HG02623 (cell line): ENCODE results near the gene RASSF9.

Experiments used
- ATAC-seq: cut with Tn5 transposase; IDR thresholded peaks from one replicate; pipeline ENCODE4 v1.9.1; 2021; ENCODE audit warnings: moderate library complexity; ENCODE audit not compliant: unreplicated experiment

The RASSF9 gene

GRCh38 chr12:85821759-85822158 is 14.4 kb downstream of the RASSF9 start:
- no peak for ATAC-seq

- ATAC-seq, result no peak
These were observed 15.0 kb downstream of the RASSF9 start for GRCh38 chr12:85821206-85821605.

- no peak for ATAC-seq
These were observed 16.1 kb downstream of the RASSF9 start for GRCh38 chr12:85820101-85820500.

- ATAC-seq, result no peak
These were observed 21.5 kb downstream of the RASSF9 start for GRCh38 chr12:85814741-85815140.

DNA sequence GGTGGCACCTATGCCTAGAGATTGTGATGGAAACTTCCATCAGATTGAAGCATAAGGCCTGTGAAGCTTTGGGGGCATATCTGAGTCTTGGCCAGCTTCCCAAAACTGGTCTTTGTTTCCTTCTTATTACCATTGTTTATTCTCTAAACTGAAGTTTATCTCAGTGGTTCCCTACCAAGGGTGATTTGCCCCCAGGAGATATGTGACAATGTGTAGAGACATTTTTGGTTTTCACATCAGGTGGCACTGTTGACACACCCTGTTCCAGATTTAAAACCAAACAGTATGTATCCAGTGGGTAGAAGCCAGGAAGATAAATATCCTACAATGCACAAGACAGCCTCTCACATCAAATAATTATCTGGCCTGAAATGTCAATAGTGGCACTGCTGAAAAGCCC is 22.1 kb downstream of the RASSF9 start:
- ATAC-seq, result no peak

- ATAC-seq, result no peak
These were observed 26.7 kb downstream of the RASSF9 start for GRCh38 chr12:85809500-85809899.

- ATAC-seq, result no peak
These were observed 28.5 kb downstream of the RASSF9 start for GRCh38 chr12:85807730-85808129.

DNA sequence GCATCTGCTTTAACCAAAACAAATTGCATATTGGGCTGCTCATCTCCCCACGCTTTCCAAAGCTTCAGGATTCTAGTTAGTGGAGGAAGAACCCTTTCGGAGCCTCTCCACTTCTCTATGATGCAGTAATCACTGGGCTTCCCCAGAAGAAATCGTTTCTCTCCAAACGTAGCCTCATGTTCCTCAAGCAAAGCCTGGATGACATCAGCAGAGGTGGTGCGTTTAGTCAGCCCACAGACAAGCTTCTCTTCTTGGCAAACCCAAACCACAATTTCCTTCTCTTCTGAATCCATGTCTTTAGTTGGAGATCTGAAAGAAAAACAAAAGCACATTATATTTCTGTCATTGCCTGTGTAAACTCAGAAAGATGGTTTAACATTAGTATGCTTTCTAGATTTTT is 30.6 kb downstream of the RASSF9 start:
- no peak for ATAC-seq

- ATAC-seq, result no peak
These were observed 31.5 kb downstream of the RASSF9 start for GRCh38 chr12:85804663-85805062.

DNA sequence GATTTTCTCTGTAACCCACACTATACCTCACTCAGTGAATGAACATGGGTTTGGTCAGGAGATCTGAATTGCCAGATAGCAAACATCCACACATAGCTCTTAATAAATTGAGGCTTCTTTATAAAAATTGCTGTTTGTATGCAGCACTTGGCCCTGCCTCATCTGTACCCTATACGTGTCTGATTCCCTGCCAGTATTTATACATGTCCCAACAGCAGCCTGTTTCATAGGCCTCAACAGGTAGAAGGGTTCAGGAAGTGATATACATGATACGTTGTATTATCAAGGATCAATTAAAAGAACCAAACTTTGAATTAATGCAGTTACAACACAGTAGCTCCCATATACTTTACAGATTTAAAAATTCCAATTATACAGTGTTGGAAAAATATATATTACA is 32.3 kb downstream of the RASSF9 start:
- no peak for ATAC-seq

GRCh38 chr12:85803231-85803630 is 33.0 kb downstream of the RASSF9 start:
- ATAC-seq, result no peak

GRCh38 chr12:85798122-85798521 is 38.1 kb downstream of the RASSF9 start:
- ATAC-seq, result no peak

GRCh38 chr12:85796001-85796400 is 40.2 kb downstream of the RASSF9 start:
- ATAC-seq, result no peak

DNA sequence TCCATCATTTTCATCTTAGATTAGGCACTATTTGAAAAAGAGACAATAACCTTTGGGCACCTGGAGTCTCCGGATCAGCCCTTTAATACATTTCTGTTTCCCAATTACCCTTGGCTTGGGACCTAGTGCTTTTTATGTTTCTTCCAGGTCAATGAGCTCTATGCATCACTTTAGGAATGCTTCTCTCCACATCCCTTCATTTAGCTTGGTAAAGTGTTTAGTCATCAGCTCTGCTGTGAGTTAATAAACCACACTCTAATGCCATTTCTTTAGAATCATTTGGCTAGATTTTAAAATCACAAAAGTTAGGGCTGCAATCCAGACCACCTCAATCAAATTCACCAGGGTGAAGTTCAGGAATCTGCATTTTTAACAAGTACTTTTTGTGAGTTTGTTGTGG is 41.7 kb downstream of the RASSF9 start:
- no peak for ATAC-seq

- no peak for ATAC-seq
These were observed 52.0 kb downstream of the RASSF9 start for GRCh38 chr12:85784096-85784720.

DNA sequence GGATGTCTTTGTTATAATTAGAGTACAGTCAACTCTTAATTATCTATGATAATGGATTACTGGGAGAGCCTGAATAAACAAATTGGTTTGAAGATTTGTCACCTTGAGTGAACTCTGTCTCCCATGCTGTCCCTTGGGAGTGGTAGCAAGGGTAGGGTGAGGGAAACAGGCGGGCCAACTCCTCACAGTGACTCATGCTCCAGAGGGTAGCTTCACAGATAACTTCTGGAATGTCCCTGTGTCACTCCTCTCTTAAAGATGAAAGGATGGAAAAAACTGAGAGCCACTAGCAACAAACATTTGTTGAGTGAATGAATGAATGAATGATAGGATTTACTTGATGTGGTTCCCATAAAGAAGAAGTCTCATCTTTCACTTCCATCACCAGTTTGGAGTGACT is 53.5 kb downstream of the RASSF9 start:
- no peak for ATAC-seq

GRCh38 chr12:85781766-85782165 is 54.4 kb downstream of the RASSF9 start:
- ATAC-seq, result no peak

- ATAC-seq, result no peak
These were observed 56.4 kb downstream of the RASSF9 start for GRCh38 chr12:85779768-85780167.

DNA sequence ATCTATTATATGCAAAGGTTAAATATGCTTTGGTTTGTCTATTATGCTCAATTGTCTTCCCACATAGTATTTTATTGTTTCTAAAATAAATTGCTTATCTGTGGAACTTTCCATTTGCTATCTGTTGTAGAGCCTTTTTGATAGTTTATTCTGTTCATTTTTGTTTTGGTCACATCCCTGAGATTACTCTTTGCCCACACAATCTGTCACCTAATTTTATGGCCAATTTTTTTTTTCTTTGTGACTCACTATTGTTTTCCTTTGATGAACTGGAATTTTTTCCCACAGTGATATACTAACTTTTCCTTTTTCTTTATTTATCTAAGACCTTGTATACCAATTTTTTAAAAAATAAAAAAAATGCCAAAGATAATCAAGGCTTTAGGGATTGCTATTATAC is 61.1 kb downstream of the RASSF9 start:
- ATAC-seq, result no peak

- no peak for ATAC-seq
These were observed 70.7 kb downstream of the RASSF9 start for GRCh38 chr12:85765453-85765869.

- ATAC-seq, result no peak
These were observed 76.6 kb downstream of the RASSF9 start for GRCh38 chr12:85759623-85760022.

- ATAC-seq, result no peak
These were observed 77.1 kb downstream of the RASSF9 start for GRCh38 chr12:85759091-85759490.

DNA sequence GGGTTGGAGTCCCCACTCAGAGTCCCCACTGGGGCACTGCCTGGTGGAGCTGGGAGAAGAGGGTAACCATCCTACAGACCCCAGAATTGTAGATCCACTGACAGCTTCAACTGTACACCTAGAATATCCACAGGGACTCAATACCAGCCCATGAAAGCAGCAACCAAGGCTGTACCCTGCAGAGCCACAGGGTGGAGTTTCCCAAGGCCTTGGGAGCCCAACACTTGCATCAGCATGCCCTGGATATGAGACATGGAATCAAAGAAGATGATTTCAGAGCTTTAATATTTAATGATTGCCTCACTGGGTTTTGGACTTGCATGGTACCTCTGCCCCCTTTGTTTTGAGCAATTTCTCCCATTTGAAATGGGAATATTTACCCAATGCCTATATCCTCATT is 80.4 kb downstream of the RASSF9 start:
- ATAC-seq, result no peak
